Tibial nerve (tissue), 4 donors: Measurements from ENCODE around the gene GALNTL6.

Source experiments
- EP300 ChIP-seq, 2 donors: sonication (generic); formaldehyde crosslinking; IDR thresholded peaks; one replicate each; pipeline ENCODE4 v1.6.1; 2017; ENCODE audit warnings: antibody characterized with exemption in 2 of 2, mild to moderate bottlenecking in 1 of 2
- POLR2A ChIP-seq, 2 donors: fragments of 450-650 bp; IDR thresholded peaks; one replicate each; pipeline ENCODE4 v1.6.1; 2017; ENCODE audit warnings: antibody characterized with exemption in 2 of 2, mild to moderate bottlenecking in 2 of 2, moderate library complexity in 2 of 2
- TF ChIP-seq, protein P1 (sequence below), 5 experiments: fragments of 200-600 bp in 3 of 5; fragments of 450-650 bp in 2 of 5; sonication (generic) in 3 of 5; IDR thresholded peaks; one replicate each; pipeline ENCODE4 v1.5.1; 2016 to 2019; ENCODE audit warnings: antibody characterized with exemption in 5 of 5, mild to moderate bottlenecking in 3 of 5, moderate library complexity in 2 of 5

GRCh38 chr4:172157946-172158345 lies 344.7 kb downstream of the GALNTL6 start:
- TF ChIP-seq, protein P1, sequence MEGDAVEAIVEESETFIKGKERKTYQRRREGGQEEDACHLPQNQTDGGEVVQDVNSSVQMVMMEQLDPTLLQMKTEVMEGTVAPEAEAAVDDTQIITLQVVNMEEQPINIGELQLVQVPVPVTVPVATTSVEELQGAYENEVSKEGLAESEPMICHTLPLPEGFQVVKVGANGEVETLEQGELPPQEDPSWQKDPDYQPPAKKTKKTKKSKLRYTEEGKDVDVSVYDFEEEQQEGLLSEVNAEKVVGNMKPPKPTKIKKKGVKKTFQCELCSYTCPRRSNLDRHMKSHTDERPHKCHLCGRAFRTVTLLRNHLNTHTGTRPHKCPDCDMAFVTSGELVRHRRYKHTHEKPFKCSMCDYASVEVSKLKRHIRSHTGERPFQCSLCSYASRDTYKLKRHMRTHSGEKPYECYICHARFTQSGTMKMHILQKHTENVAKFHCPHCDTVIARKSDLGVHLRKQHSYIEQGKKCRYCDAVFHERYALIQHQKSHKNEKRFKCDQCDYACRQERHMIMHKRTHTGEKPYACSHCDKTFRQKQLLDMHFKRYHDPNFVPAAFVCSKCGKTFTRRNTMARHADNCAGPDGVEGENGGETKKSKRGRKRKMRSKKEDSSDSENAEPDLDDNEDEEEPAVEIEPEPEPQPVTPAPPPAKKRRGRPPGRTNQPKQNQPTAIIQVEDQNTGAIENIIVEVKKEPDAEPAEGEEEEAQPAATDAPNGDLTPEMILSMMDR (IDR thresholded peaks at IDR 0.05): no peak
- TF ChIP-seq POLR2A (IDR thresholded peaks at IDR 0.05): no peak
- TF ChIP-seq EP300 (IDR thresholded peaks at IDR 0.05): no peak
